Type B pancreatic cell (in vitro differentiated cells): ENCODE measurements around the gene CHST8. TPM values are rescaled to one million over a fixed set of nuclear protein-coding genes. Genes with fewer than 3 reads are reported as not detected.
"Not testable (repeated sequence)": the region's sequence is repeated elsewhere in the genome, so short reads cannot be mapped to it uniquely, and the experiment has no call there.

ENCODE experiments used
- DNase-seq: peaks from one replicate; pipeline ENCODE4 v3.0.0; 2021; ENCODE audit warnings: mixed read lengths; ENCODE audit not compliant: unreplicated experiment; ENCODE audit errors: extremely low spot score
- H3K27ac Mint-ChIP-seq: 2 replicates; pipeline ENCODE4 v1.8.0; 2021; ENCODE audit warnings: mild to moderate bottlenecking, mixed read lengths
- H3K27me3 Mint-ChIP-seq: 2 replicates; pipeline ENCODE4 v1.8.0; 2021; ENCODE audit warnings: mixed read lengths
- H3K36me3 Mint-ChIP-seq: 2 replicates; pipeline ENCODE4 v1.8.0; 2021; ENCODE audit warnings: mixed read lengths
- H3K4me1 Mint-ChIP-seq: one replicate; pipeline ENCODE4 v1.8.0; 2021; ENCODE audit warnings: mixed read lengths; ENCODE audit not compliant: unreplicated experiment
- H3K4me3 Mint-ChIP-seq: 2 replicates; pipeline ENCODE4 v1.8.0; 2021; ENCODE audit warnings: mild to moderate bottlenecking, mixed read lengths
- H3K9me3 Mint-ChIP-seq: 2 replicates; pipeline ENCODE4 v1.8.0; 2021; ENCODE audit warnings: mixed read lengths
- CTCF ChIP-seq: fragments of 200-600 bp; sonication (generic); conservative IDR thresholded peaks from 2 replicates; pipeline ENCODE4 v1.5.0; 2021; ENCODE audit warnings: antibody characterized with exemption, mild to moderate bottlenecking
- total RNA-seq: library from RNA; stranded (reverse); gene quantifications from 2 replicates; pipeline ENCODE4 v1.2.1, GENCODE V29; 2021; ENCODE audit warnings: low replicate concordance

The CHST8 gene
- total RNA-seq, 1 donor from 2014 or later: 5.7 TPM

DNA sequence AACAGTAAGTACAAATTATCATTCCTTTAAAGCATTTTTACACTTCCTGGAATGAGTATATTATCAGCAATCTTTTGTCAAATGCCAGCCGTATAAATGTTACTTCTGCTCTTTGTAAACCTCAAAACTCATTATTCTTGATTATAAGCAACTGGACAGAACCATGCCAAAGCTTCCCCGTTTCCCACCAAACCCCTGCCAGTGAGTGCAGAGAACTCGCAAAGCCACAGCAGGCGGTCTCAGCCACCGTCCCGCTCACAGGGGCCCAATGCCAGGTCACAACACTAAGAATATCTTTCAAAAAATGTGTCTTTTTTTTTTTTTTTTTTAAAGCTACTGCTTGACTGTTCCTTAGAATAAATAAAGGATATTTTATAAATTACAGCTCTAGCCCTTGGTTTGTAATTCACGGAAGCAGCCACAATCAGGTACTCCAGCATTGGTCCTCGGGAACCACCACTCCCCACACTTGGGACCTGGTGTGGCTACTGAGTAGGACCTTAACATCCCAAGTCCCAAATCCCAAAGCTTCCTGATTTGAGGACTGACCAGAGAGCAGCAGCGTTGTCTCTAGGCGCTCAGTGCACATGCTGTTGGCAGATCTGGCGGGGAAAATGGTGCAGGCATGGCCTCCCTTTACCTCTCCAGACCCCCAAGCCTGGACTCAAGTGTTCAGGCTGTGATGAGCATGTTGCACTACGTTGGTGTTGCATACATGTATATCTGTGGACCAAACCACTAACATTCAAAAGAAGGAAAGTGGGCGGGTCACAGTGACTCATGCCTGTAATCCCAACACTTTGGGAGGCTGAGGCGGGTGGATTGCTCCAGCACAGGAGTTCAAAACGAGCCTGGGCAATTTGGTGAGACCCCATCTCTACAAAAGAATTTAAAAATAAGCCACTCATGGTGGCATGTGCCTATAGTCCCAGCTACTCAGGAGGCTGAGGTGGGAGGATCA is 193.9 kb downstream of the CHST8 start:
- peaks cover 21% of the 10 kb centered on the region for H3K4me1 Mint-ChIP-seq
- H3K4me3 Mint-ChIP-seq: no peak overlapping the region
- DNase-seq: no peak
- no peaks in the 10 kb centered on the region for H3K9me3 Mint-ChIP-seq
- no peak for TF ChIP-seq CTCF
- no peak overlapping the region for H3K27ac Mint-ChIP-seq
- H3K36me3 Mint-ChIP-seq: peaks cover 18% of the 10 kb centered on the region
- peaks cover 4% of the 10 kb centered on the region for H3K27me3 Mint-ChIP-seq

GRCh38 chr19:33818411-33818810 is 196.7 kb downstream of the CHST8 start:
- DNase-seq: no peak
- peaks cover 12% of the 10 kb centered on the region for H3K36me3 Mint-ChIP-seq
- H3K9me3 Mint-ChIP-seq: no peaks in the 10 kb centered on the region
- H3K4me1 Mint-ChIP-seq: peaks cover 21% of the 10 kb centered on the region
- peaks cover 14% of the 10 kb centered on the region for H3K27me3 Mint-ChIP-seq
- TF ChIP-seq CTCF: no peak
- peak overlapping the region; percentile 47 for H3K4me3 Mint-ChIP-seq
- no peak overlapping the region for H3K27ac Mint-ChIP-seq

DNA sequence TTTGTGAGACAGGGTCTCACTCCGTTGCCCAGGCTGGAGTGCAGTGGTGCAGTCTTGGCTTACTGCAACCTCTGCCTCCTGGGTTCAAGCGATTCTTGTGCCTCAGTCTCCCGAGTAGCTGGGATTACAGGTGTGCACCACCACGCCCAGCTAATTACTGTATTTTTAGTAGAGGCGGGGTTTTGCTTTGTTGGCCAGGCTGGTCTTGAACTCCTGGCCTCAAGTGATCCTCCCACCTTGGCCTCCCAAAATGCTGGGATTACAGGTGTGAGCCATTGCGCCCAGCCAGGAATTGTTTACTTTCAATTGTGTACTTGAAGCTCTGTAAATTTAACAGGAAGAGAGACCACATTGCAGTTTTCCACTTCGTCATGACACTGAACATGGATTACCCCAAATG is 197.3 kb downstream of the CHST8 start:
- not testable (repeated sequence) for DNase-seq, H3K9me3 Mint-ChIP-seq, H3K36me3 Mint-ChIP-seq
- peak overlapping the region; percentile 66 for H3K4me3 Mint-ChIP-seq
- peak overlapping the region; percentile 55 for H3K27ac Mint-ChIP-seq
- peaks cover 21% of the 10 kb centered on the region for H3K4me1 Mint-ChIP-seq
- peaks cover 14% of the 10 kb centered on the region for H3K27me3 Mint-ChIP-seq

- H3K9me3 Mint-ChIP-seq: no peaks in the 10 kb centered on the region
- peak overlapping the region; percentile 55 for H3K27ac Mint-ChIP-seq
- H3K4me1 Mint-ChIP-seq: peaks cover 17% of the 10 kb centered on the region
- peak overlapping the region; percentile 66 for H3K4me3 Mint-ChIP-seq
- no peak for DNase-seq
- H3K27me3 Mint-ChIP-seq: peaks cover 14% of the 10 kb centered on the region
- H3K36me3 Mint-ChIP-seq: peaks cover 4% of the 10 kb centered on the region
- TF ChIP-seq CTCF: no peak
These were observed 197.7 kb downstream of the CHST8 start for GRCh38 chr19:33819506-33819879.

GRCh38 chr19:33819880-33820781 is 198.4 kb downstream of the CHST8 start:
- peaks cover 3% of the 10 kb centered on the region for H3K36me3 Mint-ChIP-seq
- no peak for TF ChIP-seq CTCF
- no peak for DNase-seq
- peaks cover 13% of the 10 kb centered on the region for H3K4me1 Mint-ChIP-seq
- H3K4me3 Mint-ChIP-seq: peak overlapping the region; percentile 71
- H3K27me3 Mint-ChIP-seq: peaks cover 14% of the 10 kb centered on the region
- no peak overlapping the region for H3K27ac Mint-ChIP-seq
- H3K9me3 Mint-ChIP-seq: no peaks in the 10 kb centered on the region

DNA sequence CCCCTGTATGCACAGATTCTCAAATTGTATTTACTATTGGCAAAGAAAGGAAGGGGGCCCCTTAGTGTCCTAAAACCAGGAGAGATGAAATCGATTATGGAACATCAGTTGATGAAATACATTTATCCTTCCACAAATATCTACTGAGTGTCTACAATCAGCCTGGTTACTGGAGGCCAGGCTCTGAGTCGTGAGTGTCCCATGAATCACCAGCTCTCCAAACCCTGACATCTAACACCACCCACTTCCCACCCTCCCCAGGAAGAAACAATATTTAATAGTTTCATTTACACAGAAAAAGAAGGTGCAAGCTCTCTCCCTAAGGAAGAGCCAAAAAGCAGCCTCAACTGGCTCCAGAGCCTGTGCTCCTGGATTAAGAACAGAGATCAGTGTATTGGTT is 200.1 kb downstream of the CHST8 start:
- H3K36me3 Mint-ChIP-seq: no peaks in the 10 kb centered on the region
- no peaks in the 10 kb centered on the region for H3K9me3 Mint-ChIP-seq
- DNase-seq: no peak
- H3K27me3 Mint-ChIP-seq: peaks cover 14% of the 10 kb centered on the region
- no peak overlapping the region for H3K27ac Mint-ChIP-seq
- no peak overlapping the region for H3K4me3 Mint-ChIP-seq
- no peak for TF ChIP-seq CTCF
- H3K4me1 Mint-ChIP-seq: peaks cover 9% of the 10 kb centered on the region
